ENCODE data around the gene HESX1.

The HESX1 gene
- 0 reads per million in 4 experiments for total RNA-seq

DNA sequence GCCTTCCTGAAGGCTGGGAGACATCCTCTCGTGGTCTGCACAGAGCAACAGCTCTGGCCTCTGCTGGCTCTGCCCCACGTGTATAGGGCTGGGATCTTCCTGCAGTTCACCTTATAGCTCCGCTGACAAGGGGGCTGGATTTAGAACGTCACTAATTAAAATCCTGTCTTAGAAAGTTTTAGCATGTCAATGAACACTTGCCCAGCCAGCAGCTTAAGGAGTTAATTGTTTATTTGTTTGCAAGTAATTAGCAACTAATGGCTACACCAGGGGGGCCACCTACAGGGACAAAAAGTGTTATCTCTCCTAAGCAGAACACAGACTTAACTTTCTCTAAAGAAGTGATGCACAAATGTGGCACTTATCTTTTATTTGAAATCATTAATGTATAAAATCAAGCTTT lies at the start of gene HESX1:
TSS of gene HESX1 (minus strand) at position 84 of the 403 bp plus-strand sequence. CDS start at position 24, 60 bp downstream.
- no peak for DNase-seq

- no peak for DNase-seq
These were observed 45.2 kb upstream of the HESX1 start for GRCh38 chr3:57244946-57245345.

DNA sequence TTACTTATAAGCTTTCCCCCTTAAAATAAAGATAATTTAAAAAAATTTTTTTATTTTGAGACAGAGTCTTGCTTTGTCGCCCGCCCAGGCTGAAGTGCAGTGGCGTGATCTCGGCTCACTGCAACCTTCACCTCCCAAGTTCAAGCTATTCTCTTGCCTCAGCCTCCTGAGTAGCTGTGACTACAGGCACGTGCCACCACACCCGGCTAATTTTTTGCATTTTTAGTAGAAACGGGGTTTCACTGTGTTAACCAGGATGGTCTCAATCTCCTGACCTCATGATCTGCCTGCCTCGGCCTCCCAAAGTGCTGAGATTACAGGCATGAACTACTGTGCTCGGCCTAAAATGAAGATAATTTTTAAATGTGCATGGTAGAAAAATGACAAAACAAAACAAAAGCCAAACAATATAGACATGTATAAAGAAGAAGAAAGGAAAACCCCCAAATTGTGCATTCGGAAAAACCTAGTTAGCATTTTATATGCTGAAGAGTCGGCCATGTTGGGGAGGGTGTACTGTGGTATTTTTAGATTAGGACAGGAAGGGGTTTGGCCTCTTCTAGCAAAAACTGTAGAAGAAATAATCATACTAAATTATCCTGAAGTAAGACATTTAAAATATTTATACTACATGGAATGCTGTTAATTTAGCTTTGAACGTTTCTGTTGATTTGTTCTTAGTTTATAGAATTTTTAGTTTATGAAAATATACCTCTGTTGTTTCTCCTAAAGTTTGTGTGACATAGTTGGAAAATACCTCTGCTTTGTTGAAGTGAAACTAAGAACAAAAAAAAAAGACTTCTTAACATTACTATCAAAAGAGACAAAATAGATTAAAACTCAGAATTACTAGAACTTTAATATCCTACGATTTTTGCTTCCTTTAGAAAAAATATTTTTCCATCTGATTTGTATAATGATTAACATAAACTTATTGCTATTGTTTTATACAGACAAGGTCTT lies 35.1 kb upstream of the HESX1 start:
- no peak for DNase-seq

GRCh38 chr3:57233799-57234198 lies 34.0 kb upstream of the HESX1 start:
- no peak for DNase-seq

DNA sequence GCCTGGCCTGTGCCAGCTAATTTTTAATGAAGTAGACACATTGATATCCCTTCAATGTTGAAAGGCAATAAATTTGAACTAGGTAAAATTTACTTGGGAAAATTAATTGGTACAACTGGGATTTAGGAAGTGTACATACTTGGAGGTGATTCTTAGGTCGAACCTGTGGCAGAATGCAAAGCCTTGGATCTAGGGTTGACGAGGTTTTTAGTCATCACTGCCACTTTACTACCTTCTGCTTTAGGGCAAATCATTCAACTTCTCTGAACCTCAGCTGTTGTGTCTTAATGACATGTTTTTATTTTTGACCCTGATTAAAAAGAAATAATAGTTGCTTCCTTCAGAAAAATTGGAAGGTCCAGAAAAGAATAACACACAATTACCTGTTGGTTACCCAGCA lies 30.2 kb upstream of the HESX1 start:
- DNase-seq: no peak

- peak; percentile 5 for DNase-seq
These were observed 28.4 kb upstream of the HESX1 start for GRCh38 chr3:57227930-57228751.

GRCh38 chr3:57227204-57227929 lies 27.6 kb upstream of the HESX1 start, which contains the start of gene APPL1:
Gene APPL1 (plus strand): TSS chr3:57227729. CDS start chr3:57227884, 155 bp downstream.
- DNase-seq: peak; percentile 78

GRCh38 chr3:57226176-57226575 lies 26.4 kb upstream of the HESX1 start:
- no peak for DNase-seq

DNA sequence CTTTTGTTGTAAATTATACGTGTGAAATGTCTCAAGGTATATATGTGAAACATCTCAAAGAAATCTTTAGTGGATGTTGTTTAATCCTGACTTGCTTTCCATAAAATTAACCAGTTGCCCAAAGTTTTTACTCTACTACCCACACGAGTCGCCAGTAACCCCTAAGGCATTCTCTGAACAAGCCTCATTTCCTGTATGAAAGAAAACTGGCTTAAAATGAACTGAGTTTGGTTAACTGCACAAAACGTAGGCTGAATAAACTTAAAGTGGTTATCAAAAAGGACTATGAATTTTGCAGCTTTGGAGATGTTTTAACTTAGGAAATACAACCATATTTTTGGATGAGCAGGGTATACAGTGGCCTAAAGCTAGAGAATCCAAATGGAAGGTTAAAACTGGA lies 25.1 kb upstream of the HESX1 start:
- no peak for DNase-seq

- no peak for DNase-seq
These were observed 22.1 kb upstream of the HESX1 start for GRCh38 chr3:57221883-57222282.

- DNase-seq: no peak
These were observed 6.6 kb upstream of the HESX1 start for GRCh38 chr3:57206423-57206822.

DNA sequence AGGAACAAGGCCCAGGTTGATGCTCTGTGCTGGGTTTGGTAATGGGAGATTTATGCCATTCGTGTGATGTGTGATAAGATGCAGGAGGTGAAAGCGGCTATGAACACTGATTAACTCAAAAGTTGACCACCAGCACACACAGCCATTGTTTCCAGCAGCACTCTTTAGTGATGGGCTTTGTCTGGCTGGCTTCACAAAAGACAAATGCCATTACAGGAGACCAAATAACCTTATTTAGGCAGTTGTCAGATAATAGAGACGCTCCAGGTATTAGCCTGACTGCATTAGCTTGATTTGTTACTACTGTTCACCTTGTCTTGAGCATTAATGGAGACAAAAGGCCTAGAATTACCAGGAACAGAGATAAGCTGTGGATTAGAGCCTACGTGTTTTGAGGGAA lies 5.1 kb downstream of the HESX1 start:
- no peak for DNase-seq

DNA sequence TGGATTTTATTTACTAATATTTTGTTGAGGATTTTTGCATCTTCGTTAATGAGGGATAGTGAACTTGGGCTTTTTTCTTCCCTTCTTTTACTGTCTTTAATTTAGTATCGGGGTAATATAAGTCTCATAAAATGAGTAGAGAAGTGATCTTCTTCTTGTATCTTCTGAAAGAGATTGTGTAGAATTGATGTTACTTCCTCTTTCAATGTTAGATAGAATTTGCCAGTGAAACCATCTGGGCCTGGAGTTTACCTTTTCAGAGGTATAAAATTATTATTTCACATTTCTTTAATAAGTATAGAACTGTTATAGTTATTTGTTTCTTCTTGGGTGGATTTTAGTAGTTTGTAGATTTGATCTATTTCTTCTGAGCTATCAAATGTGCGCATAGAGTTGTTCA lies 7.8 kb downstream of the HESX1 start:
- no peak for DNase-seq

- DNase-seq: no peak
These were observed 15.3 kb downstream of the HESX1 start for GRCh38 chr3:57184526-57184925.

- DNase-seq: no peak
These were observed 20.0 kb downstream of the HESX1 start for GRCh38 chr3:57179580-57180410.

DNA sequence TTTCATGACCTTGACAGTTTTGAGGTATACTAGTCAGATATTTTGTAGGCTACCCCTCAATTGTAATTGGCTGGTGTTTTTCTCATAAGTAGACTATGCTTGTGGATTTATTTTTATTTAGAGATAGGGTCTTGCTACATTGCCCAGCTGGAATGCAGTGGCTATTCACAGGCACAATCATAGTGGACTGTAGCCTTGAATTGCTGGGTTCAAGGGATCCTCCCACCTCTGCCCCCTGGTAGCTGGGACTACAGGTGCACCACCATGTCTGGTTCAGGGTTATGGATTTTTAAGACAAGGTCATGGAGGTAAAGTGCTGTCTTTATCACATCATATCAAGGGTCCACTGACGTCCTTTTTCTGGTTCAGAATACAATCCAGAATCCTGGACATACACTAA lies 23.7 kb downstream of the HESX1 start:
- DNase-seq: no peak

DNA sequence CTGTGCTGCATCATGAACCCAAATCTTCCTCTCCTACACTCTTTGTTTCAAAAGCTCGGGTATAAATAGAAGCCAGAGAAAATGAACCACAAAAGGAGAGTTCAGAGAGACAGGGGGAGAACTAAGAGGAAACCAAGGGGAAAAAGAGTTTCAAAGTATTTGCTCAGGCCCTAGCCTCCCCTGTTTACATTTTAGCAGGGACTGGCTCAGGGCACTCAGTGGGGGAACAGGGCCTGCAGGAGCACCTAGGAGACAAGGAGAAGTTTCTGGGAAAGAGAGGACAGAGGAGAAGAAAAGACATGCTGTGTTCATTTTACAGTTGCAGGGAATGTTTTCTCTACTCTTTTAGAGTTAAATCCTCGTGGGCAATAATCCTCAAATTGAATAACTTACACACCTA lies 26.1 kb downstream of the HESX1 start:
- DNase-seq: no peak

DNA sequence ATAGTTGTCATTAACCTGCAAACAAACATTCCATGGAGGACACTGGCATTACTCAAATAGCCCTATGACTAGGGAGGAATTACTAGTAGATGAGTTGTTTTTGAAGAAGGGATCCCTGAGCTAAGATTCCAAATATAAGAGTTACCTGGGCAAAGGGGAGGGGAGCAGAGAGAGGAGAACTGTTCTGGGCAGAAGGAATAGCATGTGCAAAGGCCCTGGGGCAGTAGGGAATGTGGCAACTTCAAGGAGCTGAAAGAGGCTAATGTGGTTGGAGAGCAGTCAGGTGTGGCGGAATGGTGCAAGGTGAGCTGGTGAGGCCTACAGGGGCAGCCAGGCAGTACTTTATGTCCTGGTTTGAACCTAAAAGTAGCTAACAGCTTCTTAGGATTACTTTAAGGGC lies 28.8 kb downstream of the HESX1 start:
- DNase-seq: no peak

DNA sequence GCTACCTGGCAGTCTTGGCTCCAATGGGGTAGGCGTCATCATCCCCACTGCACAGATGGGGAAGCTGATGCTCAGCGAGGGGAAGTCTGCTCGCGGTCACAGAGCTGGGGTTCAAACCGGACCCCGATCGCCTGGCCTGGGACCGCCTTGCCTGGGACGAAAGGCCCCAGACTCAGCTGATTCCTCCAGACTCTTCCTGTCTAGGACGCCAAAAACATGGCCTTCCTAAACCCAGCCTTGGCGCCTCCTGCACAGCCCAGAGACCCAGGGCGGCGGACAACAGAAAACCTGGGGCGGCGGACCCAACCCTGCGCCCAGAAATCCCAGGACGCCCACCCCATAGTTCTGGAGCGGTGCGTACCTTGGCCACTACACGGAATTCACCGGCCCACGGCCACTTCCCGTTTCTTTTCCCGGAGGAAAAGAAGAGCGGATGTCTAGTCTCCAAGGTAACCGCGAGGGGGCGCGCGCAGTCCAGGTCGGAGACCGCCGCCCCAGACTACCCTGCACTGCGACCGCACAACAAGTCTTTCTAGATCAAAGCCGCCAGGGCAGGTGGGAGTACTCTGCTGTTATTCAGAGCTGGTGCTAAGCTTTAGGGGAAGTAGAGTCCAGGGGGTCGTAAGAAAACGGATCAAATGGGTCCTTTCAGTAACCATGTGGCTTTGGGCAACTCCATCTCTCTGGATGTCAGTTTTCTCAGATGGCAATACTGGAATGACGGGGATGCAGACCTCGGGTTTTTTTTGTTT lies 29.7 kb downstream of the HESX1 start:
- peak; percentile 42 for DNase-seq

GRCh38 chr3:57169108-57169507 lies 30.7 kb downstream of the HESX1 start:
- DNase-seq: no peak

DNA sequence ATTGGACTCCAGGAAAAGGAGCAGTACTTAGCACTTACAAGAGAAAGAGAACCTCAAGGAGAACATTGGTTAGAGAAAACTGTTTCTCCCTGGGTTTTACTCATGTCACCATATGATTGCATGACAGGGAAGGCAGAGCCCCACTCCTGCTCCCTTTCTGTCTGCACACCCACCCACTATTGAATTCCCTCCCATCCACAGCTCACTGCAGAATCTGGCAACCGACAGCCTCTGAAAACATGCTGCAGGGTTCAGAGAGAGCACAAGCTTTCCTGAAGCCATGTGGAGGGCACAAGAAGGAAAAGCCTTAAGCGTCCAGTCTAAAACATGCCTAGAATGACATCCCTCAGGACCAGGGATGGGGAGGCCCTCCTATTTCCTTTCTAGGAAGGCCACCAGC lies 31.6 kb downstream of the HESX1 start:
- no peak for DNase-seq
